Measurements from ENCODE around the gene GOLT1A. TPM values are rescaled to one million over a fixed set of nuclear protein-coding genes. Genes with fewer than 3 reads are reported as not detected.

GOLT1A gene
- total and polyA plus RNA-seq, 2 of the 8 experiments (the other 6 are each of a cell fraction or from before 2014, with no cell fraction given) = 7.5 to 8.5 TPM

DNA sequence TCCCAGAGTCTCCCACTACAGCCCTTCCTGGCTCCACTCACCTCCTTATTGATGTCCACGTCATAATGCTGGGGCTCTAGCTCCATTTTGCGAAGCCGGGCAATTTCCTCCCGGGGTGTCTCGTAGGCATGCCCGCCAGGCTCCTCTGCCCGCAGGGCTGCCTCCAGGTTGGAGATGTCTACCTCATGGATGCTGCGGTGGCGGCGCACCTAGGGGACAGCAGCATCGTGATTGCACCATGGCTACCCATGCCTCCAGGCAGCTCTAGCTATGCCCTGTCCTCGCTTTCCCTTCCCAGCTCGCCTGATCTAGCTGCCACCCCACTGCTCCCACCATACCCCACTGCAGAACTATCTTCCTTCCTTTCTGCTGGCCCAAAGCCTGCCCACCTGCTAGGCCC, 15.1 kb upstream of the GOLT1A start (continued):
- TF ChIP-seq, protein P1, sequence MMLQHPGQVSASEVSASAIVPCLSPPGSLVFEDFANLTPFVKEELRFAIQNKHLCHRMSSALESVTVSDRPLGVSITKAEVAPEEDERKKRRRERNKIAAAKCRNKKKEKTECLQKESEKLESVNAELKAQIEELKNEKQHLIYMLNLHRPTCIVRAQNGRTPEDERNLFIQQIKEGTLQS (IDR thresholded peaks at IDR 0.05; ENCODE audit: insufficient read depth, low read depth, low read length) = no peak
- TF ChIP-seq CTCF (IDR thresholded peaks at IDR 0.05; ENCODE audit: control extremely low read depth in 1 of 3, insufficient read depth in 1 of 3, low read depth in 1 of 3, low read length in 3 of 3) (no peak), SP4 (IDR thresholded peaks at IDR 0.05; ENCODE audit: low read length) (no peak), POLR2A (IDR thresholded peaks at IDR 0.05; ENCODE audit: control extremely low read depth in 1 of 2, low read depth in 2 of 2, low read length in 2 of 2) (no peak), KDM5A (IDR thresholded peaks at IDR 0.05; ENCODE audit: low read length) (no peak)
